Stimulated activated CD4-positive, alpha-beta T cell treated with anti-CD3 and anti-CD28 coated beads, Interleukin-1b, Interleukin-23, amount 100 ng/mL, for 48 hours (primary cell): ENCODE results near the gene TSHZ1.

ENCODE experiments used
- DNase-seq: peaks from one replicate; pipeline ENCODE4 v3.0.0-alpha.2; 2020

The TSHZ1 gene

GRCh38 chr18:75221897-75222296 is 11.3 kb downstream of the TSHZ1 start:
- DNase-seq: no peak

GRCh38 chr18:75222407-75222806 is 11.8 kb downstream of the TSHZ1 start:
- no peak for DNase-seq

GRCh38 chr18:75223687-75224347 is 13.2 kb downstream of the TSHZ1 start:
- no peak for DNase-seq

- no peak for DNase-seq
Measured at GRCh38 chr18:75226286-75226955, 15.8 kb downstream of the TSHZ1 start.

- DNase-seq: no peak
Measured at GRCh38 chr18:75226956-75227316, 16.3 kb downstream of the TSHZ1 start.

GRCh38 chr18:75227535-75228296 is 17.1 kb downstream of the TSHZ1 start:
- no peak for DNase-seq

DNA sequence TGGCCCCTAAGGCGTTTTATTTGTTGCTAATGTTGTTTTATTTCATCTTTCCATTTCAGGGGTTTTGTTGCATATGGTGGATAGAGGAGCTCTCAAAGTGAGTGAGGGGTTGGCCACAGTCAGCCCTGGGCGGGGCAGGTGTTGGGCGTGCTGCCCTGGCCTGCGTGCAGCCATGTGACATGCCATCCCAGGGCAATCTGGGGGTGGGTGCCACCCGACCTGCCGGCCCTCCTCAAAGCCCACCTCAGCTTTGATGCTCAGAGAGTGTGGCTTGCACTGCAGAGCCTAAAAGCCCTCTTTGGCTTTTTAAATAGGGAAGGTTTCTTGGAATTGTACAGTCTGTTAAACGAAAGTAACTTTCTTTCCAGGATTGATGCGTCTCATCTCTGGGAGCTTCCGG is 18.4 kb downstream of the TSHZ1 start:
- no peak for DNase-seq

DNA sequence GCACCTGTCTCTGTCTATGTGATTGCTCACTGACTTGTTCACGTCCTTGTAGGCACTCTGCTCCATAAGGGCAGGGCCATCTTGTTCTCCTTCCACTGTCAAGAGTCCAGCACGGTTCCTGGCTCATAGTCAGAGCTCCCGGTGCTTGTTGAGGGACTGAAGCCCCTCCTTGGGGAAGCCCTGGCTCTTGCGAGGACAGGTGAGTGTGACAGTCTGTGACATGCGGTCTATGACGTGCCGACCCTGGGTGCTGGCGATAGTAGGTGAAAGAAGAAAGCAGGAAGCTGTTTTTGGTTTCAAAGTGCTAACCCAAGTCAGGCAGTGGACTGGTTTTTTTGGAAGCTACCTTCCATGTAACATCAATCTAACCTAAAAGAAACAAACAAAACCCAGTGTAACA is 18.8 kb downstream of the TSHZ1 start:
- no peak for DNase-seq

- DNase-seq: no peak
Measured at GRCh38 chr18:75230163-75231052, 19.8 kb downstream of the TSHZ1 start.

DNA sequence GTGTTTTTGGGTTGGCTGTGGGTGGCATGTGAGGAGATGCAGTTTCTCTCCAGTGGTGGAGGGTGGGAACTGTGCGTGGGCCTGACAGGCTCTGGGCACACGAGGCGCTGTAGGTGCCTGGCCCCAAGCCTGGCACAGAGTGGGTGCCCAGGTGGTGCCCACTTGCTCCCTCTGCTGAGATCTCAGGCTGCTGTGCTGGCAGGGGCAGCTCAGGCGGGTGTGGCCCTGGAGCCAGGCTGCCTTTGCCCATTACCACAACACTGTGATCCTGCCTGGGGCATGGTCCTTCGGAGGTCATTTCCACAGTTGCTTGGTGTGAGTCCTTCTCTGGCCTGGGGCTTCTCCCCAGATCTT is 20.4 kb downstream of the TSHZ1 start:
- DNase-seq: no peak

DNA sequence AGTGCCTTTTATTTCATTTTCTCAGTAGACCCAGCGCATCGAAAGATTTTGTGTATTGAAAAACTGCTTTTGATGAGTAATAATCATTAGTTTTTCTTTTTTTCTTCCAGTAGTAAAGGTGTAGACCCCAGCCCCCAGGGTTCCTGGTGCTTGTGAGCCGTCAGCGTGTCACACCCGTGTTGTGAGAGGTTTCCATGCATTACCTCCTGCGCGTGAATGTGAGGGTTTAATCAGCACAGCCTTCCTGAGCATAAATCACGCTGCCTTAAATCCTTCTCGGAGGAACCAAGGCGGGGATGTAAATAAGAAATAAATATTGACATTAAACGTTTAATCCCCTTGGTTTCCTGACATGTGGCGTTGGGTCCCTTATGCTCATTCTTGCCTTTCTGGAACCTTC is 24.3 kb downstream of the TSHZ1 start:
- DNase-seq: no peak

- DNase-seq: no peak
Measured at GRCh38 chr18:75235896-75236295, 25.3 kb downstream of the TSHZ1 start.

- no peak for DNase-seq
Measured at GRCh38 chr18:75238100-75238499, 27.5 kb downstream of the TSHZ1 start.

GRCh38 chr18:75238786-75239185 is 28.2 kb downstream of the TSHZ1 start:
- DNase-seq: no peak

GRCh38 chr18:75240433-75240832 is 29.8 kb downstream of the TSHZ1 start:
- no peak for DNase-seq

DNA sequence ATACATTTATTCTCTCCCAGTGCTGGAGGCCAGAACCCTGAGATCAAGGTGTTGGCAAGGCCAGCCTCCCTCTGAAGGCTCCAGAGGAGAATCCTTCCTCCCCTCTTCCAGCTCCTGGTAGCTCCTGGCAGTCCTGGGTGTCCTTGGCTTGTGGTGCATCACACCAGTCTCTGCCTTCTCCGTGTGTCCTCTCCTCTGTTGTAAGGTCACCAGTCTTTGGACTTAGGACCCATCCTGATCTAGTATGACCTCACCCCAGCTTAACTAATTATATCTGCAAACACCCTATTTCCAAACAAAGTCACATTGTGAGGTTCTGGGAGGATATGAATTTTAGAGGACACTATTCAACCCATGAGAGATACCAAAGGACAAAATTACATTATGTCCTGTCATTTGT is 31.1 kb downstream of the TSHZ1 start:
- no peak for DNase-seq

DNA sequence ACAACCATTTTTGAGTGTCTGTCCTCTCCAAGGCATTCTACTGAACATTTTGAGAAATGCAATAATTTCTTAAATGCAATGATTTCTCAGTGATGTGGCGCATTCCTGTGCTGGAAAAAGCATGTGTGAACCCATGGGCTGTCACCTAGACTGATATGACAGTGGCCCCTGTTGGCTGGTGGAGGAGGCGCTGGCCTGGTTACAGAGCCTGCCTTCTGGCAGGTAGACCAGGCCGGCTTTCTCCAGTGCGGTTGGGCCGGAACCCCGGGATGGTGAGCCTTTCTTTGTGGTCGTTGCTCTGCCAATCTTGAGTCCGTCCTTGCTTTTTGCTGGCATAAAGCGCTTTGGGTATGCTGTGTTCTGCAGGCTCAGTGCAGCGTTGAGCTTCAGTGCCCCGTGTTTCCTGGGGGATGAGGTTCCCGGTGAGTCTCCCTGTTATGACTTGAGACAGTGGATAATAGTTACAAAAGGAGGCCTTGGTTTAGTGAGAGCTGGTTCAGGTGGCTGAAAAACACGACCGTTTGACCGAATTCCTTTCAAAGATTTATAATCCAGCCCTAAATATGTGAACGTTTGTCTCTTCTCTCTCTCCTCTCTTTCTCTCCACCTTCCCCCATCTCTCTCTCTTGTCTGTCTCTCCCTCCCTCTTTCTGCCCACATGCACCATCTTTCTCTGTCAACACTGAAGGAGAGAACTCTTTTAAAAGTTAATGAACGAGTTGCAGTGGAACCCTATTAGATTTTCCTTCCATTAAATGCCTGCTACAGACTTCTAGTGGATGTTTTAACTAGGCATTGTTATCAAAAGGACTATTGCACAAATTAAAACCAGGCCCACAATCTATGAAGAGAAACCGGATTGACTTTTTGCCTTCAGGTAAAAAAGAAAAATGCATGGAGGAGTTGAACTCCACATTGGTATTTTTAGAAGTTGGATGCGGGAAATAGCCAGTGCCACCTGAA is 34.0 kb downstream of the TSHZ1 start:
- DNase-seq: no peak

DNA sequence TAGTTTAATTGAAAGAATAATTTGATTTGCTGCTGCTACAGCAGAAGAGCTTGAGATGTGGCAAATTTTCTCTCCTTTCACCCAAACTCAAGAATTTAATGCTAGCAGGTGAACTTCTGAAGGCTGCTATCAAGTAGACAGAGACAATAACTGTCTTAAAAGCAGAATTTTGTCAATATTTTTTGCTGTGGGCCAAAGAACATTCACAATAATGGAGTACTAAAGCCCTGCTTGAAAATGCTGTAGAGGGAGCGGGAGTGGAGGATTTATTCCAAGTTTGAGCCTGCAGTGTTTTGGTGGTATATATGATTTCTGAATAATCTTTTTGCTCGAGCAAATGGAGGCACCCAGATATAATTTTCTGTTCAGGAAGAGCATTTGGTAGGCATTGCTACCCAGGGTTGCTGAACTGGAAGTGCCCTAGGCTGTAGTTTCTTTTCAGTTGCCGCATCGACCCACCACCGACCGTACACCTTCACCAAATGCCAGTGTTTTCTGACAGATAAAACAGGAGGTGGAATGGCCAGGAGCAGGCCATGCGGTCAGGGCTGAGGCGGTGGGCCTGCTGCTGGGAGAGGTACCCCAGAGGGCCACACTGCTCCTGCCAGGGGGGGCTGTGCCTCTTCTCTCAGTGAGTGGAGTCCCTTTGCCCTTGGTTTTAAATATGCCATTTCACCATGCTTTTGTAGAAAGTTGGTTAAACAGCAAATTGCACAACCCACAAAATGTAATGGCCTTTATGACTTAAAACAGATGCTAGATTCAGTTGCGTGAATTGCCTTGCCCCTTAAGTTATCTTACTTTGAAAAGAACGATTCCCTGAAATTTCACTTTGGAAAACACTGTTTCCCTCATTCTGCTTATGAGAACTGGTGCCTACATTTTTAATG is 36.4 kb downstream of the TSHZ1 start:
- DNase-seq: no peak

DNA sequence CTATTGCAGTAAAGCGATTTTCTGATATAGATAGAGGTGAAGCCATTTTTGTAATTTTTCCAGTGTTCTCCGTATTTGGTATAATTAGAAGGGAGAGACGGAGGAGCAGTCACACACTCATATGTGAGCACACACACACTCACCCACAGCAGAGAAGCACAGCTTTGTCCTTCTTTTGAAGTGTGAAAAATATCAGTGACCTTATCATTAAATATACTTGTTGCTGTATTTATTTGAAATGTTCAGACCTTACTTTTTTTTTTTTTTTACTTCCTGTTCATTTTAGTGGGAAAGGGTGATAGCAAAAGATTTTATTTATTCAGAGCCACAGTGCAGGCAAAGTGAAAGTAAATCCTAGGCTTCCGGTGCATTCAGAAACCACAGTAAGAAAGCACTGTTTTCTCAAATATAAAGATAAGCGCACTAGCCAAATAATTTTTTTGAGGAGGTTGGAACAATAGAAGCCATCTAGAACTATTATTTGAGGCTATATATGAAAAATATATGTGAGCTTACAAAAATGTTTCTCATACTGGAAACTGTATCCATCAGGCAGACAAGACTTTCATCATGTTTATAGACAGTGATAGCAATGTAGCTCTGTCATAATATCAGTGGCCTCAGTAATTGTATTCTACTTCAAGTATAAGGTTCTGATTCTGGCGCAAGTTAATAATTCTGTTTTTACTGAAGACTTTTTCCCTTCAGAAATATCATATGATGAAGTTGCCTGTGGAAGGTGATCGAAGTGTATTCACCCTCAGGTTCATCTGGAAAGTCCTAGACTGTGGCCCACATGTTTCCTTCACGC is 37.2 kb downstream of the TSHZ1 start:
- no peak for DNase-seq
